RWPE1 (cell line): ENCODE data around the gene VTA1.

Experiments used
- CTCF ChIA-PET: fragments of 350-600 bp; sonication (Branson Sonifier 250); formaldehyde crosslinking; extraction: SDS; loops from one replicate; lab custom pipeline; 2021; lab: Yijun Ruan, JAX
- POLR2A ChIA-PET: fragments of 400-600 bp; formaldehyde crosslinking; extraction: SDS; loops from one replicate; lab custom pipeline; 2020; ENCODE audit warnings: antibody characterized with exemption; ENCODE audit not compliant: low non-redundant PET; lab: Yijun Ruan, JAX
- DNase-seq: peaks from one replicate; pipeline ENCODE4 v3.0.0; 2012; ENCODE audit warnings: low spot score
- H3K27ac ChIP-seq: fragments of 450-650 bp; 2 replicates; pipeline ENCODE4 v1.5.1; 2017
- CTCF ChIP-seq: fragments of 450-650 bp; conservative IDR thresholded peaks from 2 replicates; pipeline ENCODE4 v1.5.1; 2017; ENCODE audit warnings: low read depth, mild to moderate bottlenecking

Gene VTA1

GRCh38 chr6:142241061-142241460 is 94.0 kb downstream of the VTA1 start:
- no peak overlapping the region for H3K27ac ChIP-seq
- DNase-seq: no peak
- ChIA-PET POLR2A (no interaction called here), CTCF (interaction anchor here (0.7 kb wide), 1 partner anchor 79 kb away, joined by 3 read pairs; no protein-coding TSS in a partner anchor)
- no peak for TF ChIP-seq CTCF

- no peak for DNase-seq
Observed at GRCh38 chr6:142242269-142242668, 95.2 kb downstream of the VTA1 start.

GRCh38 chr6:142246960-142247359 is 99.9 kb downstream of the VTA1 start:
- POLR2A ChIA-PET: no interaction called here

More at GRCh38 chr6:142242269-142242668, 95.2 kb downstream of the VTA1 start:
- ChIA-PET POLR2A (no interaction called here), CTCF (no interaction called here)
- no peak overlapping the region for H3K27ac ChIP-seq
- TF ChIP-seq CTCF: no peak

GRCh38 chr6:142249266-142249665 is 102.2 kb downstream of the VTA1 start:
- no peak overlapping the region for H3K27ac ChIP-seq
- ChIA-PET POLR2A (no interaction called here), CTCF (interaction anchor here (0.6 kb wide), 1 partner anchor 52 kb away, joined by 3 read pairs; no protein-coding TSS in a partner anchor)
- DNase-seq: no peak
- TF ChIP-seq CTCF: no peak

More at GRCh38 chr6:142246960-142247359, 99.9 kb downstream of the VTA1 start:
- CTCF ChIA-PET: no interaction called here
- DNase-seq: no peak
- no peak for TF ChIP-seq CTCF
- no peak overlapping the region for H3K27ac ChIP-seq

GRCh38 chr6:142251930-142252445 is 104.9 kb downstream of the VTA1 start:
- POLR2A ChIA-PET: no interaction called here
- CTCF ChIA-PET: no interaction called here
- no peak for DNase-seq

DNA sequence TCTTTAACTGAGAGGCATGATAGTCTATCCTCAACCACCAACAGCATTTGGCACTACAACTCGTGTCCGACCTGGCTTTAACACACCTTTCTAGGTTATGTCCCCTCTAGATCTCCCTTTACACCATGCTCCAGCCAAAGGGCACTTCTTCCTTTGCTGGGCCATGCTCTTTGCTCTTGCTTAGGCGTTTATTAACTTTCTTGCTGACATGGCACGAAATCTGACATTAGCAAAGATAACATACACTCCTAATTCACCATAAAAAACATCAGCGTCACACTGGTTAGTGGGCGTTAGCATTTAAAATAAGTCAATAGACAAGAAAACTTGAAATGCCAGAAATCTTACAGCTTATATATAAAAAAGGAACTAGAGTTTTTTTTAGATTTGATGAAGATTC is 107.5 kb downstream of the VTA1 start:
- ChIA-PET CTCF (no interaction called here), POLR2A (no interaction called here)
- no peak for DNase-seq
- TF ChIP-seq CTCF: no peak
- no peak overlapping the region for H3K27ac ChIP-seq

More at GRCh38 chr6:142251930-142252445, 104.9 kb downstream of the VTA1 start:
- H3K27ac ChIP-seq: no peak overlapping the region
- TF ChIP-seq CTCF: no peak
